K562 (cell line): ENCODE data around the gene OSBP2. TPM values are rescaled to one million over a fixed set of nuclear protein-coding genes. Genes with fewer than 3 reads are reported as not detected.

ENCODE experiments used
- ATAC-seq: fragments of 200-7000 bp; cut with Tn5 transposase; 3 replicates; pipeline ENCODE4 v1.9.1; 2020; ENCODE audit warnings: moderate library complexity
- BruUV-seq: library from RNA; stranded (reverse); fragments of 400-500 nt; replicated peaks from 2 replicates; lab custom pipeline; 2021; lab: Mats Ljungman, UMichigan
- CTCF ChIA-PET: fragments of 300-600 bp; formaldehyde crosslinking; extraction: SDS; loops from one replicate; lab custom pipeline; 2021; ENCODE audit warnings: low intra/inter-chr PET ratio; lab: Yijun Ruan, JAX
- POLR2A ChIA-PET: fragments of 300-600, 350-650 bp; sonication (Branson Sonifier 250); formaldehyde crosslinking; extraction: SDS; loops from one replicate; lab custom pipeline; 2021; ENCODE audit warnings: antibody characterized with exemption, inconsistent platforms; lab: Yijun Ruan, JAX
- DNase-seq, 4 experiments: peaks; one replicate each; pipeline versions ENCODE4 v3.0.0 to v3.0.0-alpha.2; 2011 to 2018; ENCODE audit warnings: low spot score in 3 of 4, mixed read lengths in 3 of 4; ENCODE audit errors: extremely low read depth in 1 of 4
- FAIRE-seq: peaks from 2 replicates; lab custom pipeline; 2011; peaks lifted over from hg19 to GRCh38; lab: Jason Lieb, UNC
- H2AFZ ChIP-seq: 2 replicates; pipeline ENCODE4 v1.6.0; 2011; ENCODE audit warnings: low read depth, low read length, control low read depth, inconsistent platforms
- H3K27ac ChIP-seq: fragments of 200-600 bp; 3 replicates; pipeline ENCODE4 v1.8.0; 2011; ENCODE audit warnings: low read depth, mild to moderate bottlenecking, control low read depth, inconsistent platforms, low read length, moderate library complexity, mixed read lengths; ENCODE audit errors: extremely low read depth
- H3K27me3 ChIP-seq, 2 experiments: fragments of 300-600 bp in 1 of 2; 2 replicates in 1 of 2; 3 replicates in 1 of 2; pipeline versions ENCODE4 v1.6.0 to v1.8.0; 2011; ENCODE audit warnings: inconsistent platforms in 2 of 2, low read length in 2 of 2, mild to moderate bottlenecking in 1 of 2, mixed read lengths in 1 of 2, moderate library complexity in 1 of 2; ENCODE audit not compliant: control insufficient read depth in 2 of 2, insufficient read depth in 2 of 2
- H3K36me3 ChIP-seq: fragments of 300-600 bp; 3 replicates; pipeline ENCODE4 v1.8.0; 2011; ENCODE audit warnings: mild to moderate bottlenecking, low read length, inconsistent platforms; ENCODE audit not compliant: control insufficient read depth, insufficient read depth
- H3K4me1 ChIP-seq, 2 experiments: fragments of 200-600 bp in 1 of 2; replicated peaks in 1 of 2; 2 replicates in 1 of 2; 3 replicates in 1 of 2; pipeline versions ENCODE4 v1.5.1 to v1.8.0; 2011; ENCODE audit warnings: inconsistent platforms in 2 of 2, low read length in 2 of 2, mild to moderate bottlenecking in 1 of 2, mixed read lengths in 1 of 2, moderate library complexity in 1 of 2; ENCODE audit not compliant: control insufficient read depth in 2 of 2, insufficient read depth in 2 of 2
- H3K4me2 ChIP-seq: 2 replicates; pipeline ENCODE4 v1.6.1; 2011; ENCODE audit warnings: low read length, control low read depth, inconsistent platforms, mixed read lengths; ENCODE audit not compliant: insufficient read depth
- H3K4me3 ChIP-seq: fragments of 200-600 bp; sonication (generic), shearing (Covaris generic); 2 replicates; pipeline ENCODE4 v1.5.1; 2016; ENCODE audit warnings: control low read depth, inconsistent platforms
- H3K79me2 ChIP-seq: fragments of 200-600 bp; 3 replicates; pipeline ENCODE4 v1.8.0; 2011; ENCODE audit warnings: low read length, inconsistent platforms; ENCODE audit not compliant: control insufficient read depth, insufficient read depth
- H3K9ac ChIP-seq, 2 experiments: 2 replicates each; pipeline versions ENCODE4 v1.6.0 to v1.6.1; 2011; ENCODE audit warnings: low read depth in 2 of 2, low read length in 2 of 2, control low read depth in 1 of 2, inconsistent platforms in 1 of 2, mild to moderate bottlenecking in 1 of 2, mixed read lengths in 1 of 2; ENCODE audit not compliant: insufficient read depth in 1 of 2
- H3K9me1 ChIP-seq: one replicate; pipeline ENCODE4 v1.6.0; 2011; ENCODE audit warnings: inconsistent platforms, mild to moderate bottlenecking, low read length, moderate library complexity; ENCODE audit not compliant: control insufficient read depth, insufficient read depth
- H3K9me3 ChIP-seq: replicated peaks from 2 replicates; pipeline ENCODE4 v1.5.1; 2011; ENCODE audit warnings: low read depth, low read length, inconsistent platforms; ENCODE audit not compliant: control insufficient read depth, insufficient read depth
- H4K20me1 ChIP-seq: replicated peaks from 2 replicates; pipeline ENCODE4 v1.6.1; 2011; ENCODE audit warnings: low read length, inconsistent platforms, mixed read lengths; ENCODE audit not compliant: control insufficient read depth, insufficient read depth
- MYC ChIP-seq, 2 experiments: fragments of 250-450 bp in 1 of 2; sonication (Bioruptor Pico) in 1 of 2; IDR thresholded peaks; 2 replicates each; pipeline versions ENCODE4 v1.5.1 to v1.6.1; 2012 to 2021; ENCODE audit warnings: low read depth in 2 of 2, borderline replicate concordance in 1 of 2, improper control_type of control experiment in 1 of 2, low read length in 1 of 2, mild to moderate bottlenecking in 1 of 2, moderate library complexity in 1 of 2
- WGBS: fragments of 100-300 bp; shearing (Covaris generic); methylation state at CpG from one replicate; pipeline ENCODE4 v1.1.6; 2016; ENCODE audit warnings: low coverage, mixed read lengths; ENCODE audit not compliant: insufficient coverage; ENCODE audit errors: missing lambda C conversion rate; 5-methylcytosine and 5-hydroxymethylcytosine counted together
- in situ Hi-C: fragments of 300-500 bp; cut with MboI; formaldehyde crosslinking; loops from 4 replicates; pipeline ENCODE4 v1.15.0; 2018; ENCODE audit warnings: inconsistent platforms, mixed read lengths
- intact Hi-C: fragments of 100-400 bp; cut with micrococcal nuclease; formaldehyde crosslinking; loops from 2 replicates; pipeline ENCODE4 v1.14.2; 2022
- polyA plus RNA-seq, 8 experiments: library from polyadenylated mRNA; depleted of rRNA in 4 of 8; stranded (reverse) in 5 of 8; unstranded in 3 of 8; fragments of >200 nt; fragmentation: Nextera tagmentation in 2 of 8; fragmentation: Illumina TruSeq in 1 of 8; extraction: Ambion mirVana in 2 of 8; extraction: Trizol in 1 of 8; gene quantifications; 2 replicates each; pipeline versions ENCODE4 v1.2.1 to v1.2.3, GENCODE V29; 2011 to 2014; ENCODE audit warnings: inconsistent platforms in 1 of 8, missing spikeins in 1 of 8
- total RNA-seq, 7 experiments: library from RNA; depleted of rRNA in 6 of 7; stranded (reverse); fragments of >200 nt in 6 of 7; fragmentation: Illumina TruSeq in 2 of 7; extraction: Trizol in 2 of 7; gene quantifications; 2 replicates each; pipeline versions ENCODE4 v1.2.1 to v1.2.3, GENCODE V29; 2011 to 2021; ENCODE audit warnings: low replicate concordance in 1 of 7
- TF ChIP-seq, protein P1 (sequence below): fragments of 200-800 bp; sonication (Bioruptor generic); IDR thresholded peaks from 2 replicates; pipeline ENCODE4 v1.6.1; 2017; ENCODE audit warnings: missing genetic modification characterization, missing compliant biosample characterization
- TF ChIP-seq, protein P2 (sequence below), 3 experiments: fragments of 200-800 bp in 1 of 3; fragments of 250-450 bp in 1 of 3; fragments of 450-650 bp in 1 of 3; sonication (Bioruptor Pico) in 1 of 3; sonication (Bioruptor generic) in 1 of 3; formaldehyde crosslinking in 1 of 3; IDR thresholded peaks; 2 replicates each; pipeline versions ENCODE4 v1.6.1 to v1.8.0; 2016 to 2022; ENCODE audit warnings: mild to moderate bottlenecking in 2 of 3, missing genetic modification characterization in 2 of 3, missing compliant biosample characterization in 1 of 3, moderate library complexity in 1 of 3

OSBP2 gene
- total and polyA plus RNA-seq, 9 of the 15 experiments (the other 6 are each of a cell fraction or from before 2014, with no cell fraction given) = 0.52 to 29.5 (median 21.6) TPM

DNA sequence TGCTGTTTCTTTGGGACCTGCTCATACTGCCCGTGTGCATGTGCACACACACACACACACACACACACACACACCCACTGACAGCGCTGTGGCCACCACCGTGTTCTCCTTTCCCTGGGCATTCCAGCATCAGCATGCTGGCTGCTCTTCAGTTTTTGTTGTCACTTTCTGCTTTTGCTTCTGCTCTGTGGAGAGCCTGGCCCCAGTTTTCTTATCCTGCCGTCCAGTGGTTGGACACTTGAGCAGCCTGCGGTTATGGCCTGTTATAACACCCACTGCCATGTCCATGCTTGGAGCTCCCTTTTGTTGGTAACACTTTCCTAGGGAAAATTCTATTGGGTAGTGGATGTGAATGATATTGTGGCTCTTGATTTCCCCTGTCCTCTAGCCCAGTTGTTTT, 83.6 kb downstream of the OSBP2 start:
- H3K79me2 ChIP-seq = no peaks in the 10 kb centered on the region

More for the DNA sequence above, 83.6 kb downstream of the OSBP2 start:
- 10% methylated on average over 4 of the region's 5 CpGs for WGBS
- H3K36me3 ChIP-seq = no peaks in the 10 kb centered on the region
- CTCF ChIA-PET = no interaction called here
- intact Hi-C loops = no loop called here
- in situ Hi-C loops = no loop called here
- H2AFZ ChIP-seq = no peak overlapping the region
- no peaks in the 10 kb centered on the region for H3K9me3 ChIP-seq
- DNase-seq = no peak
- peaks cover 7 to 10% of the 10 kb centered on the region in 2 experiments; a peak in 4 of 5 replicates for H3K27me3 ChIP-seq
- no TSS peak for BruUV-seq
- H3K9me1 ChIP-seq = no peaks in the 10 kb centered on the region
- ATAC-seq = no peak
- no peak overlapping the region for H3K4me3 ChIP-seq
- no peaks in the 10 kb centered on the region for H4K20me1 ChIP-seq
- H3K4me1 ChIP-seq = no peaks in the 10 kb centered on the region
- no peak overlapping the region for H3K27ac ChIP-seq
- TF ChIP-seq MYC (IDR thresholded peaks at IDR 0.05; ENCODE audit: low read depth, low read length) (no peak), MYC (CRISPR knock-in tag; IDR thresholded peaks at IDR 0.05; ENCODE audit: borderline replicate concordance, low read depth) (no peak)
- TF ChIP-seq, protein P1, sequence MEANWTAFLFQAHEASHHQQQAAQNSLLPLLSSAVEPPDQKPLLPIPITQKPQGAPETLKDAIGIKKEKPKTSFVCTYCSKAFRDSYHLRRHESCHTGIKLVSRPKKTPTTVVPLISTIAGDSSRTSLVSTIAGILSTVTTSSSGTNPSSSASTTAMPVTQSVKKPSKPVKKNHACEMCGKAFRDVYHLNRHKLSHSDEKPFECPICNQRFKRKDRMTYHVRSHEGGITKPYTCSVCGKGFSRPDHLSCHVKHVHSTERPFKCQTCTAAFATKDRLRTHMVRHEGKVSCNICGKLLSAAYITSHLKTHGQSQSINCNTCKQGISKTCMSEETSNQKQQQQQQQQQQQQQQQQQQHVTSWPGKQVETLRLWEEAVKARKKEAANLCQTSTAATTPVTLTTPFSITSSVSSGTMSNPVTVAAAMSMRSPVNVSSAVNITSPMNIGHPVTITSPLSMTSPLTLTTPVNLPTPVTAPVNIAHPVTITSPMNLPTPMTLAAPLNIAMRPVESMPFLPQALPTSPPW (CRISPR knock-in tag) = no peak
- TF ChIP-seq, protein P2, sequence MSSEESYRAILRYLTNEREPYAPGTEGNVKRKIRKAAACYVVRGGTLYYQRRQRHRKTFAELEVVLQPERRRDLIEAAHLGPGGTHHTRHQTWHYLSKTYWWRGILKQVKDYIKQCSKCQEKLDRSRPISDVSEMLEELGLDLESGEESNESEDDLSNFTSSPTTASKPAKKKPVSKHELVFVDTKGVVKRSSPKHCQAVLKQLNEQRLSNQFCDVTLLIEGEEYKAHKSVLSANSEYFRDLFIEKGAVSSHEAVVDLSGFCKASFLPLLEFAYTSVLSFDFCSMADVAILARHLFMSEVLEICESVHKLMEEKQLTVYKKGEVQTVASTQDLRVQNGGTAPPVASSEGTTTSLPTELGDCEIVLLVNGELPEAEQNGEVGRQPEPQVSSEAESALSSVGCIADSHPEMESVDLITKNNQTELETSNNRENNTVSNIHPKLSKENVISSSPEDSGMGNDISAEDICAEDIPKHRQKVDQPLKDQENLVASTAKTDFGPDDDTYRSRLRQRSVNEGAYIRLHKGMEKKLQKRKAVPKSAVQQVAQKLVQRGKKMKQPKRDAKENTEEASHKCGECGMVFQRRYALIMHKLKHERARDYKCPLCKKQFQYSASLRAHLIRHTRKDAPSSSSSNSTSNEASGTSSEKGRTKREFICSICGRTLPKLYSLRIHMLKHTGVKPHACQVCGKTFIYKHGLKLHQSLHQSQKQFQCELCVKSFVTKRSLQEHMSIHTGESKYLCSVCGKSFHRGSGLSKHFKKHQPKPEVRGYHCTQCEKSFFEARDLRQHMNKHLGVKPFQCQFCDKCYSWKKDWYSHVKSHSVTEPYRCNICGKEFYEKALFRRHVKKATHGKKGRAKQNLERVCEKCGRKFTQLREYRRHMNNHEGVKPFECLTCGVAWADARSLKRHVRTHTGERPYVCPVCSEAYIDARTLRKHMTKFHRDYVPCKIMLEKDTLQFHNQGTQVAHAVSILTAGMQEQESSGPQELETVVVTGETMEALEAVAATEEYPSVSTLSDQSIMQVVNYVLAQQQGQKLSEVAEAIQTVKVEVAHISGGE (CRISPR knock-in tag; IDR thresholded peaks at IDR 0.05) = no peak
- no peak for FAIRE-seq
- POLR2A ChIA-PET = no interaction called here
- no peak overlapping the region for H3K4me2 ChIP-seq
- no peak overlapping the region for H3K9ac ChIP-seq
